Spleen (tissue), 7 donors: ENCODE results near the gene SYCP3.

Experiments used
- CTCF ChIP-seq, 11 experiments: fragments of 200-600 bp in 7 of 11; fragments of 450-650 bp in 4 of 11; sonication (generic) in 4 of 11; IDR thresholded peaks in 8 of 11; conservative IDR thresholded peaks in 3 of 11; 1 replicate in 7 of 11; 2 replicates in 4 of 11; pipeline versions ENCODE4 v1.4.0 to v1.8.0; 2016 to 2021; ENCODE audit warnings: antibody characterized with exemption in 11 of 11, inconsistent platforms in 4 of 11, mild to moderate bottlenecking in 1 of 11
- POLR2AphosphoS5 ChIP-seq, 3 donors: sonication (generic); formaldehyde crosslinking; IDR thresholded peaks; one replicate each; pipeline ENCODE4 v1.5.1; 2017; ENCODE audit warnings: antibody characterized with exemption in 3 of 3
- donor health status: DM: no; HTN: no; CAD: no; lungs with moderate emphysema.
- donor health status: DM: no; HTN: no; CAD: no.
- donor health status: DM: no; HTN: no; CAD: no.

- TF ChIP-seq POLR2AphosphoS5 (IDR thresholded peaks at IDR 0.05) (no peak), CTCF (IDR thresholded peaks at IDR 0.05 in 8 of 11, conservative IDR thresholded peaks at IDR 0.05 in 3 of 11) (no peak)
Observed at GRCh38 chr12:101686176-101686575, 53.1 kb downstream of the SYCP3 start.
